T-helper 22 cell (primary cell): ENCODE results near the gene IDE.
"Not testable (repeated sequence)": the region's sequence is repeated elsewhere in the genome, so short reads cannot be mapped to it uniquely, and the experiment has no call there.

Source experiments
- DNase-seq: peaks from one replicate; pipeline ENCODE4 v3.0.0-alpha.2; 2020; ENCODE audit warnings: low read depth

The IDE gene

DNA sequence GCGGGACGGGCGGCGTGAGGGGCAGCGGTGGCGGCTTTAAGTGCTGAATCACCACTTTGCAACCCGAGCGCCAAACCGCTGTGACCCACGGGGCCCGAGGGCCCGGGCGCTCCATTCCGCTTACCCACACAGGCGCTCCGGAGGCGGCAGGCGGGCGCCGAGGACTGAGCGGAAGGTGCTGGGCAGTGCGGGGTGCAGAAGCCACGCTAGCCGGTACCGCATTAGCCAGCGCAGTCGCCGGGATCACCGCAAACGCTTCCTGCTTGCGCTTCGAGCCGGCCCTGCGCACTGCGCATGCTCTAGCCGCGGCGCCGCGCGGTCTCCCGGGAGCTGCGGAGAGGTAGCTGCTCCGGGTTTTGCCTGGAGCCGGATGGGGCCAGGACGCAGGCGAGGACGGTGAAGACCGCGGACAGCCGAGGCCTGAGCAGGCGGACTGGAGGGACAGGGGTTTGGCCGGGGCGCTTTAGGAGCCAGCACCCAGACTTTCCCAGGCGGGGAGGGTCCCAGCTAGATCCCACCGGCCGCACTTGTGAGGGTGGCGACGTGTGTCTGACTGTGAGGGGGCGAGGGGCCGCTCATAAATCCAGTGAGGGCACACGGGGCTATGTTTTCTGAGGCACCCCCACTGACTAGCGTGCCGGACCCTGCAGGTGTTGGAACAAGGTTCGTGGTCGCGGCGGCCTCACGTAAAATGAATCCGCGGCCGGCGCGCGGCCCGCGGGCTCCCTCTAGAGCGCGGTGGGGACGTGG lies at the start of gene IDE:
TSS of gene IDE (minus strand) at position 296 of the 750 bp plus-strand sequence. CDS start at position 222, 74 bp downstream.
- peak; percentile 62 for DNase-seq

DNA sequence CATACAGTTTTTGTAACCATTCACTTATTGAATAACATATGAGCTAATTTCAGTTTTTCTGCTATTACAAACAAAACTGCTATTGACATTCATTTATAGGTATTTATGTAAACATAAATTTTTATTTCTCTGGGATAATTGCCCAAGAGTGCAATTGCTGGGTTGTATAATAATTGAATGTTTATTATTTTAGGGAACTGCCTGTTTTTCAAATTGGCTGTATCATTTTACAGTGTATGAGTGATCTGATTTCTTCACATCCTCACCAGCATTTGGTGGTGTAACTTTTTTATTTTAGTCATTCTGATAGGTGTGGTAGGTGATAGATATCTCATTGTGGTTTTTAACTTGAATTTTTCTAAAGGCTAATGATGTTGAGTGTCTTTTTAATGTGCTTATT lies 45.5 kb upstream of the IDE start:
- DNase-seq: no peak

DNA sequence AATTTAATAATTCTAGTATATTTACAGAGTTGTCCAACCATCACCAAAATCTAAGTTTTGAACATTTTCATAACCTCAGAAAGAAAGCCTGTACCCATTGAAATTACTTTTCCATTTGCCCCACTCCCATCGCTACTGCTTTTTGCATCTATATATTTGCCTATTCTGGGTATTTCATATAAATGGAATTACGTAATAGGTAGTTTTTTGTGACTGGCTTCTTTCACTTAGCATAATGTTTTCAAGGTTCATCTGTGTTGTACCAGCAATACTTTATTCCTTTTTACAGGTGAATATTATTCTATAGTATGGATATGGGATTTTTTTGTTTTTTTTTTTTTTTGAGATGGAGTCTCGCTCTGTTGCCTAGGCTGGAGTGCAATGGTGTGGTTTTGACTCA lies 41.6 kb upstream of the IDE start:
- DNase-seq: no peak

DNA sequence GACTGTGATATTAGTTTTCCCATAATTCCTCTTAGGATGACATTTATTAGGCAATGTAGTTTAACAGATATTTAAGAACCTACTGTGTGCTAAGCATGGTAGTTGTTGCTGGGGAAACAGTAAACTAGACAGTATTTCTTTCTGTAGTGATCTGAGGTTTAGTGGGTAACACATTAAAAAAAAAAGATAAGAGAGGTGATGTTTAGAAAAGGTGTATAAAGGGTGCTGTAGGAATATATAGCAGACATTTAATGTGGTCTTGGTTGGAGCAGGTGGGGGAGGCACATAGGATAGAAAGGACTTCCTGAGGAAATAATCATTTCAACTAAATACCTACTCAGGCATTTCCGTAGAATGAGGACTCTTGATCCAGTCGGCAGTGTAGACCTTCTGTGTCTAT lies 30.9 kb upstream of the IDE start:
- no peak for DNase-seq

DNA sequence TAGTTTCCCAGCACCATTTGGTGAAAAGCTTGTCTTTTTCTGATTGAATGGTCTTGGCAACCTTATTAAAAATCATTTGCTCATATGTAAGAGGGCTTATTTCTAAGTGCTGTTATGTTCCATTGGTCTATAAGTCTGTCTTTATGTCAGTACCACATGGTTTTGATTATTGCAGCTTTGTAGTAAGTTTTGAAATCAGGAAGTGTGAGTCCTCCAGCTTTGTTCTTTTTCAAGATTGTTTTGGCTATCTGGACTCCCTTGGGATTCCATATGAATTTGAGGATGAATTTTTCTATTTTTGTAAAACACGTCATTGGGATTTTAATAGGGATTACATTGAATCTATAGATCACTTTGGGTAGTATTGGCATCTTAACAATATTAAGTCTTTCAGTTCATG lies 24.4 kb upstream of the IDE start:
- no peak for DNase-seq

DNA sequence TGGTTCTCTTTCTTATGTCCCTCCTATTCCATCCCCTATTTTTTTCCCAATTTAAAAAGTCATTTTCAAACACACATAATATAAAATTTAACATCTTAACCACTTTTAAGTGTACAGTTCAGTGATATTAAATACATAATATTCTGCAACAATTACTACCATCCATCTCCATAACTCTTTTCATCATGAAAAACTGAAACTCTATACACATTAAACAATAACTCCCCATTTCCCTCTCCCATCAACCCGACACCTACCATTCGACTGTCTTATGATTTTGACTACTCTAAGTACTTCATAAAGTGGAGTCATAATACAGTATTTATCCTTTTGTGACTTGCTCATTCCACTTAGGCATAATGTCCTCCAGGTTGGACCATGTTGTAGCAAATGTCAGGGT lies 21.6 kb upstream of the IDE start:
- no peak for DNase-seq

DNA sequence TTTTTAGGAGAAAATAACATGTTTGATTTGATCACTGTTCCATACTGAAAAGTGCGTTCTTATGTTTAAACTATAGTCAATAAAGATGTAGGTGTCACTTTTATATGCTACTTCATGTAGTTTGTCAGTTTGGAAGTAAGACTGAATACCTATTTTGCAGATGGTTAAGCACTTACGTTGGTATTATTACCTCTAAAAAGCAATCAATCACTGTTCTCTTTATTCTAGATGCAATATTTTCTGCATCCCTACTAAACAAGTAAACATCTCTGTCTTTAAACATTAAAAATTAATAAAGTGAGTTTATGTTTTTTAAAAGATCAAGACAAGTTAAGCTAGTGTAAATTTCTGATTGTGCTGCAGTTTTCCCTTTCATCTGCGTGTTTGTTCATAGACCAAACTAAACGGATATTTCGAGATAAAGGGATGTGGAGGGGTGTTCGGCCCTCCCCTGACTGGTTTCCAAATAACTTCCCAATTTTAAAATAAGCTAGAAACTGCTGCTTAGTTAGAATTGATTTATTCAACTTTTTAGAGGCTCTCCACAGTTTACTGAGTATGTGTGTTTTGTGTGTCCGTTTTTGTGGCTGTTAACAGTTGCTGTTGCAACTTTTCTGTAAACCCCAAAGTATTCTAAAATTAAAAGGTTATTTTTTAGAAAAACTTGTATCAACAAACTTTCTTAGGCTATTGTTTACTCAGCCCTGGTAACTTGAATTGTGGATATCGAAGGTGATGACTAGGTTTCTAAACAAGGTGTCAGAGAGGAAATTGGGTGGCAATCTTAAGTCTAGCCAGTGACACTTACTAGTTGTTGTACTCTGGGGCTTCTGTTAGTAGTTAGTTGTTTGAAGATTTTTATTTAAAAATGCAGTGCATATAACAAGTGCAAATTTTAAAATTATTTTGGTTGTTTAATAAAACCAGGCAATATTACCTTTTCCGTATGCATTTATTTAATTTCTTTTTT lies 20.0 kb upstream of the IDE start:
- DNase-seq: no peak

DNA sequence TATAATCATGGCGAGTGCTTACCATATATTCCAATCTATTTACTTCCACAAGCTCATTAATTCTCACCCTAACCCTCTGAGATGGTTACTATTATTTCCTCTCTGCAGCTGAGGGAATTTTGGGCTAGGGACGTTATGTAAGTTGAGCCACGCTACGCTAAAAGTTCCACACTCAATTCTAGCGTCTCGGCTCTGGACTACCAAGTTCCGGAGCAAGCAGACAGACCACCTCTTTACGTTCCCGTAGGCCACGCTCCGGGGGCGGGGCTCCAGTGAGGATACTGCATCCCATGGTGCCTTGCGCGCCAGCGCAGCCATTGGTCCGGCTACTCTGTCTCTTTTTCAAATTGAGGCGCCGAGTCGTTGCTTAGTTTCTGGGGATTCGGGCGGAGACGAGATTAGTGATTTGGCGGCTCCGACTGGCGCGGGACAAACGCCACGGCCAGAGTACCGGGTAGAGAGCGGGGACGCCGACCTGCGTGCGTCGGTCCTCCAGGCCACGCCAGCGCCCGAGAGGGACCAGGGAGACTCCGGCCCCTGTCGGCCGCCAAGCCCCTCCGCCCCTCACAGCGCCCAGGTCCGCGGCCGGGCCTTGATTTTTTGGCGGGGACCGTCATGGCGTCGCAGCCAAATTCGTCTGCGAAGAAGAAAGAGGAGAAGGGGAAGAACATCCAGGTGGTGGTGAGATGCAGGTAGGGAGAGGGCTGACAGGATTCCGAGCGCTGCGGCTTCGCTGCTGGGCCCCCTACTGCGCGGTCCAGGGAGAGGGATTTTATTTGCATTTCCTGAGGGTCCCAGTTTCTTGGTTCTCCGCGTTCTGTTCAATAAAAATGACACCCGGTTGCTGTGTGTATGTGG lies 19.1 kb upstream of the IDE start, which contains the start of gene KIF11:
TSS of gene KIF11 (plus strand) at position 370 of the 858 bp plus-strand sequence. CDS start at position 616, 246 bp downstream.
- peak; percentile 92 for DNase-seq

DNA sequence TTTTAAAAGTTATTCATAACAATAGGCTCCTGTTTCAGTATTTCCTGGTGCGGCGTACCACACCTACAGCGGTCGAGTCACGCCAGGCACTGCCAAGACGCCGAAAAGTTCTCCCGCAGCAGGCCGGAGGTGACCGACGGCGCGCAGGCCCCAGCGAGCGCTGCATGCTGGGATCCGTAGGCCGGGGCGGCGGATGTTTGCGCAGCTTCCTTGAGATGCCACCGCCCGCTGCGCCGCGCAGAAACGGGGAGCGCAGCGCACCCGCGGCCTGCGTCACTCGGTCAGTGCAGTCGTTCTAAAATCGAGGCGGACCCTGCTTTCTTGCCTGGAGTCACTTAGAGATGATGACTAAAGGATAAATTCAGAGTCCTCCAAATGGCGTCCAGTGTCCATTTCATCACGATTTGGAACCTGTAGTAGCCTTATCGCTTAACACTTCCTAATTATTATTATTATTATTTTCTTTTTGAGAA lies 17.7 kb upstream of the IDE start:
- peak; percentile 82 for DNase-seq

DNA sequence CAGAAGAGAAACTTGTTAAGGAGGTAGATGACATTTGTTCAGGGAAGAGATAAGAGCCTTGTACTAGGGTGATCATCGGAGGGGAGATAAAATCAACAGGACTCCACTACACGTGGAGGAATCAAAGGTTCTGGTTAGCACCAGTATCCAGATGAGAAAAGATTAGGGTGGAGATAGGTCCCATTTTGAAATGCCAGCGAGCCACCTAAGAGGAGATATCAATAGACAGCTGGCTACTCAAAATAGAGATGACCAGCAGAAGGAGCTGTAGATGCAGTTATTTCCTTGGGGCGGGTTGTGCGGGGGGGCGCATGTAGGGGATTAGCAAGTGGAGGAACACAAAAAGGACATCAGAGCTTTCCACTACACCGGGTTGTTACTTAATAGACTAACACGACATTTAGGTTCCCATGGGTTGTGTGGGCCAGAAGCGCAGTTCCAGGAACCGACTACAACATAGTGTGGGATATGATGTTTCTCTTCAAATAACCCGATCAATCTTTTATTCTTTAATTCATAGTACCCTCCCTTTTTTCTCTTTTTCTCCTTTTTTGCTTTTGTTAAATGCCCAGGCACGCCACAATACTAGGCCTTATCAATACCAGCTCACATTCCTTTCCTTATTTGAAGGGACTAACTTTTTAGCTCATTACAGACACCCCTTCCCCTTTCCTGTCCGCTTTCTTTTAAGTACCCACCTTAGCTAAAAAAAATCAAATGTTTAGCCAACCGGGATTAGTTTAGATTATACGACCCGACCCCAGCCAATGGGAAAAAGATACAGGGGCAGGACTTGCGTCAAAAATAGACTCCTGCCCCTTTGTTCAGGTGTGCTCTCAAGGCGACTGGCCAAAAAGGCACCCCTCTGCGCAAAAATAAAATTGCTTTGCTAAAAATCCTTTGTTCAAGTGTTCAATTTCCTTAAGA lies 17.0 kb upstream of the IDE start:
- no peak for DNase-seq

DNA sequence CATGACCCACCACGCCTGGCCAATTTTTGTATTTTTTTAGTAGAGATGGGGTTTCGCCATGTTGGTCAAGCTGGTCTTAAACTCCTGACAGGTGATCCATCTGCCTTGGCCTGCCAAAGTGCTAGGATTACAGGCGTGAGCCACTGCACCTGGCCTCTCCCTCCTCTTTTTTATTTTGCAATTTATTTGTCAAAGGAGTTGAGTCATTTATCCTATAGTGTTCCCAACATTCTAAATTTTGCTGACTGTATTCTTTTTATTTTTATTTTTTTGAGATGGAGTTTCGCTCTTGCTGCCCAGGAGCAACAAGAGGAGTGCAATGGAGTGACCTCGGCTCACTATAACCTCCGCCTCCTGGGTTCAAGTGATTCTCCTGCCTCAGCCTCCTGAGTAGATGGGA lies 8.5 kb upstream of the IDE start:
- not testable (repeated sequence) for DNase-seq

DNA sequence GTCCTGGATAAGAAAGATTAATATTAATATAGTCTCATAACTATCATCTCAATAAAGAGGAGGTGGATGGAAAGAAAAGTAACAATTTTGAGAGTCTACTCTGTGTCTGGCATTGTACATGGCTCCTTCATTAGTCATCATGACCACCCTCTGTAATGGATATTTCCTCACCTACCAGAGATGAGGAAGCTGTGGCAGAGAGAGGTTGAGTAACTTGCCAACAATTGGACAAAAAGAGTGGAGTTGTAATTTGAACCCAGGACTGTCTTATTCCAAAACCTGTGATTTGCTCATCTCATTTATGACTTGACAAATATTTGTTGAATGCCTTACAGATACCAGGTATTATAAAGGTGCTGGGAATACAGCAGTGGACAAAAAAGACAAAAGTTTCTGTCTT lies 2.1 kb upstream of the IDE start:
- no peak for DNase-seq

DNA sequence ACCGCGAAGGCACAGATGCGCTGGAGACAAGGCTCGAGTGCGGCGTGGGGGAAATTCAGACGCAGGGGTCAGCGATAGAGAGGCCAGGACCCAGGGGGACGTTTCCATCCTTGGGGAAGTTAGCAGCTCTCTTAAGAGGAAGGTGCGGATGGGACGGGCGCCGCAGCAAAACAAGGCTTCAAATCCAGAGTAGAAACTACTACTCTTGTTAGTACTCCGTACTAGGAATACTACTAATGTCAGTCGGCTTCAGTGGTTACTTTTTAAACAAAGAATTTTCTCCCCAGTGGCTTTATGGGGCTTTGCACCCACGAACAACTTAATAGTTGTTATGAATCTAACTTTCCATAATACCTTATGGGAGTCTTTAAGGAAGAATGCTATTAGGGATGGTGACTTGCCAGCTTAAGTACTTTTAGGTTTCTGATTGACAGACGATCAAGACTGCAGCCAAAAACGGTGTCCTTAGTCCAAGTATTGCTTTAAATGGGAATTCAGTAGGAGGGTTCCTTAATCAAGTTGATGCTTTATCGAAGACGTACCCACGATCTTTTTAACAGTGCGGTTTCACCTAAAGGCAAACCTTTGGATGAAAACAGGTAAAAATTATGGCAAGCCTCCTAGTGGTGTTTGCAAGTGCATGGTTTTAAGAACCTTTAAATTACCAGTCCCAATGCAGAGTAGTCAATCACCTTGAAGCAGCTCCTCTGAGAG lies 812 bp upstream of the IDE start:
- DNase-seq: no peak

DNA sequence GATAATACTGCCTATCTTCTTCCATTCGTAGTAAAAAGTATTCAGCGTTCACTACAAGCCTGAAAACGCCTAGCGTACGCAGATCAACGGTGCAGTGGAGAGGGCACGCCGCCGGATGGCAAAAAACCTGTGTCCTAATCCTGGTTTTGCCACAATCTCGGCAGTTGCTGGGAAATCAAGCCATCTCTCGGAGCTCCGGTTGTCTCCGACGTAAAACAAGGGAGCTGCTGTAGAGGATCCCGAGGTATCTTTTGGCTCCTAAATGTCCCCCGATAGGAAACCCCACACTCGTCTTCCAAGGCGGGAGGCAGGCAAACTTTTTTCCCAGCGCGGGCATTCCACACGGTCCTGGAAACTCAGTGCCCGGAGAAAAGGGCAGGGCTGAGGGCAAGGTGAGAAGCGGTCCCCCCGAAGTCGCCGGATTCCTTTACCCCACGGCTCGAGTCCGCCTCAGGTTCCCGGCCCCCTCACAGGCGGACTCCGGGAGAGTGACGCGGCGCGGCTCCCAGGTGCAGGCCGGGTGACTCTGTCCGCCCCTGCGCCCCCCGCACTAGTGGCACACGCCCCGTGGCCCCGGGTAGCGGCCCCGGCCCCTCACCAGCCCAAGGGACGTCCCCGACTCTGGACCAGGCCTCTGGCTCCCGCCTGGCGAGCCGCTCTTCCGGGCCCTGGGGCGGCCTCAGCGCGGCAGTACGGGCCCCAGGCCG lies 649 bp downstream of the IDE start:
- DNase-seq: no peak

DNA sequence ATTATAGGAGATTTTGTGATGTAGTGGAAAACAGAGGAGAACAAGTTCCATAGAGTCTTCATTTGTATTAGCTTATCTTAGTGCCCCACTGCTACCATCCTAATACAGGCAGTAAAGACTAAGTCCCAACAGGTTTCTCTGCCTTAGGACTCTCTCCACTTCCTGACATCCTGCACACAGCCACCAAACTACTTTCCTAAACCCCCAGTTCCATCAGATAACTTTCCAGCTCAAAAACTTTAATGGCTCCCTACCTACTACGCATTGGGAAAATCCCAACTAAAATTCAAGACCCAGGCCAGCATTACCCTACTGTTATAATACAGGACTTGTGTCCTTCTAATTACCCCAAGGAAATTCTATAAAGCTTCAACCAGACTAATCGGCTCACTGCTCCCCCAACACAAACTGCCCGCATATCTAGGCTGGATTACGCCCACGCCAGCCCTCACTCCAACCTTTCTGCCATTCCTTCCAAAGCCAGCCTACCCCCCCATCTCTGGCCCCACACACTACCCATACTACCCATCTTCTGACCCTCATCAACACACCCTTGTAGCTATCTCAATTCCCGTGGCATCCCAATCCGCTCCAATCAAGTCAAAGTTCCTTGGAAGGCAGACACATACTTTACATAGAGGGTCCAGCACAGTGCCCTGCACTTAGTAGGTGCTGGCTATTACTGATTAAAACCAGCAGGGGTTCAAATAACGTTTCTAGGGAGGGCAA lies 1.4 kb downstream of the IDE start:
- no peak for DNase-seq

DNA sequence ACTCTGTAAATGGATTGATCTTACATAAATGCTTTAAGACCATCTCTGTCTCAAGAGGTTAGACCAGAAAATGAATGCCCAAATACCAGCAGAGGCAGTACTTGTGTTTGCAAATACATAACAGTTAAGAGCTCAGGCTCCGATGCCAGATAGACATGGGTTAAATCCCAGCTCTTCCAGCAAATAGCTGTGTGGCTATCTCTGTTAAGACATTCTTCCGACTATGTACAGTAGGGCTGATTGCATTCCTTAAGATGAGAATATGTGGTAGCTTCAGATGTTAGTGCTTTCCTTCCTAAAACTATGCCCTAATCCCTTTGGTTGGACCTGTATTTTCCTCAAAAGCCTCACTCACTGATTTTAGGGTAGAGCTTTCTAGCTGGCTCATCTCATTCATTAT lies 2.2 kb downstream of the IDE start:
- no peak for DNase-seq

DNA sequence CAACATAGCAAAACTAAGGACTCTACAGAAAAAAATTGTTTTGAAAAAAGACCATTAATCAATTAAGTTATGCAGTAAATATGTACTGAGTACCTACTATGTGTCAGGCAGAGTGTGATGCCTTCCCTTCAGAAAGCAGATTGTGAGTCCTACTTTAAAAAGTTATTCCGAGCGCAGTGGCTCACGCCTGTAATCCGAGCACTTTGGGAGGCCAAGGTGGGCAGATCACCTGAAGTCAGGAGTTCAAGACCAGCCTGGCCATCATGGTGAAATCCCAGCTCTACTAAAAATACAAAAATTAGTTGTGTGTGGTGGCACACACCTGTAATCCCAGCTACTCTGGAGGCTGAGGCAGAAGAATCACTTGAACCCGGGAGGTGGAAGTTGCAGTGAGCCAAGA lies 4.2 kb downstream of the IDE start:
- DNase-seq: not testable (repeated sequence)

DNA sequence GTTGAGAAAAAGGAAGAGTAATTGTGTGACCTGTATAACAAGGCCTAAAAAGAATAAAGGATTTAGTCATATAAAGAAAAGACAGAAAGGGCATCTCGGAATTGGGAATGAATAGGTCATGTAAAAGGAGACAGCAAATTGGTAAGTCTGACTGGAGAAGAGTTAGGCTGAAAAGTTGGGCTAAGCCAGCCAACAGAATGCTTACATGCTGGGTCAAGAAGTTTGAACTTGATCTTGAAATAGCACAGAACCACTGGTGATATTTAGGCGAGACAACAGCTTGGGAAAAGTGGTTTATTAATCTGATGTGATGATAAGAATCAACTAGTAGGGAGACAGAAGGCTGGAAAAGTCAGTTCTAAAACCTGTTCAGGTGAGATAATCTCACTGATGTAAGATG lies 4.8 kb downstream of the IDE start:
- DNase-seq: no peak
